Keratinocyte (primary cell): ENCODE measurements around the gene AP2A2. TPM values are rescaled to one million over a fixed set of nuclear protein-coding genes. Genes with fewer than 3 reads are reported as not detected.

ENCODE experiments used
- DNase-seq: peaks from one replicate; pipeline ENCODE4 v3.0.0-alpha.2; 2011; ENCODE audit warnings: low read depth, missing footprints, low spot score
- FAIRE-seq: peaks from 2 replicates; lab custom pipeline; 2011; peaks lifted over from hg19 to GRCh38; lab: Jason Lieb, UNC
- H2AFZ ChIP-seq: 2 replicates; pipeline ENCODE4 v1.6.0; 2012; ENCODE audit warnings: low read length, control low read depth, inconsistent platforms; ENCODE audit not compliant: control insufficient read depth
- H3K27ac ChIP-seq: 2 replicates; pipeline ENCODE4 v1.5.1; 2011; ENCODE audit warnings: low read length; ENCODE audit not compliant: control insufficient read depth, insufficient read depth
- H3K27me3 ChIP-seq: 3 replicates; pipeline ENCODE4 v1.6.0; 2011; ENCODE audit warnings: low read length; ENCODE audit not compliant: control insufficient read depth, insufficient read depth; ENCODE audit errors: extremely low read depth
- H3K36me3 ChIP-seq, 2 experiments: 2 replicates in 1 of 2; 3 replicates in 1 of 2; pipeline ENCODE4 v1.5.1; 2011; ENCODE audit warnings: low read length in 2 of 2, mild to moderate bottlenecking in 1 of 2; ENCODE audit not compliant: control insufficient read depth in 2 of 2, insufficient read depth in 2 of 2; ENCODE audit errors: extremely low read depth in 1 of 2
- H3K4me1 ChIP-seq: 3 replicates; pipeline ENCODE4 v1.5.1; 2011; ENCODE audit warnings: low read length; ENCODE audit not compliant: control insufficient read depth, insufficient read depth; ENCODE audit errors: extremely low read depth
- H3K4me2 ChIP-seq: 3 replicates; pipeline ENCODE4 v1.6.0; 2011; ENCODE audit warnings: low read depth, low read length; ENCODE audit not compliant: control insufficient read depth, insufficient read depth; ENCODE audit errors: extremely low read depth
- H3K4me3 ChIP-seq, 3 experiments: fragments of 200-600 bp in 1 of 3; sonication (generic) in 1 of 3; 2 replicates in 2 of 3; 3 replicates in 1 of 3; pipeline ENCODE4 v1.5.1; 2011 to 2016; ENCODE audit warnings: low read length in 3 of 3, mild to moderate bottlenecking in 3 of 3, control low read depth in 2 of 3, inconsistent platforms in 1 of 3, low read depth in 1 of 3, mixed read lengths in 1 of 3, mixed run types in 1 of 3, moderate library complexity in 1 of 3; ENCODE audit not compliant: control insufficient read depth in 2 of 3, insufficient read depth in 2 of 3; ENCODE audit errors: extremely low read depth in 1 of 3
- H3K79me2 ChIP-seq: 2 replicates; pipeline ENCODE4 v1.6.0; 2012; ENCODE audit warnings: low read length; ENCODE audit not compliant: control insufficient read depth, insufficient read depth
- H3K9ac ChIP-seq: 3 replicates; pipeline ENCODE4 v1.6.0; 2011; ENCODE audit warnings: low read length; ENCODE audit not compliant: control insufficient read depth, insufficient read depth; ENCODE audit errors: extremely low read depth
- H3K9me1 ChIP-seq: 3 replicates; pipeline ENCODE4 v1.6.0; 2011; ENCODE audit warnings: low read length; ENCODE audit not compliant: control insufficient read depth, insufficient read depth; ENCODE audit errors: extremely low read depth
- H3K9me3 ChIP-seq: 2 replicates; pipeline ENCODE4 v1.5.1; 2012; ENCODE audit warnings: low read depth, low read length; ENCODE audit not compliant: control insufficient read depth
- H4K20me1 ChIP-seq: 3 replicates; pipeline ENCODE4 v1.6.0; 2011; ENCODE audit warnings: low read length; ENCODE audit not compliant: control insufficient read depth, insufficient read depth; ENCODE audit errors: extremely low read depth
- EZH2 ChIP-seq: IDR thresholded peaks from one replicate; pipeline ENCODE4 v1.6.1; 2012; ENCODE audit warnings: inconsistent platforms, mild to moderate bottlenecking, low read length, moderate library complexity
- dilution Hi-C: fragments of 300-500 bp; cut with MboI; formaldehyde crosslinking; loops from one replicate; pipeline ENCODE4 v1.7.0; 2020; ENCODE audit warnings: low sequenced_read_pairs; ENCODE audit not compliant: extremely low pct_ligation_motif_present
- polyA plus RNA-seq, 5 experiments: library from polyadenylated mRNA; depleted of rRNA in 3 of 5; stranded (reverse) in 3 of 5; stranded (forward) in 1 of 5; unstranded in 1 of 5; fragments of >200 nt; gene quantifications; 1 replicate in 1 of 5; 2 replicates in 3 of 5; 3 replicates in 1 of 5; pipeline versions ENCODE4 v1.2.1 to v1.2.3, GENCODE V29; 2011 to 2012; ENCODE audit warnings: missing spikeins in 2 of 5, low read depth in 1 of 5, low replicate concordance in 1 of 5
- TF ChIP-seq, protein P1 (sequence below), 3 experiments: IDR thresholded peaks in 1 of 3; conservative IDR thresholded peaks in 1 of 3; optimal IDR thresholded peaks in 1 of 3; 2 replicates in 2 of 3; 3 replicates in 1 of 3; pipeline versions ENCODE3 to v1.5.1; 2011; ENCODE audit warnings: low read length in 3 of 3, mild to moderate bottlenecking in 3 of 3, moderate library complexity in 2 of 3, control low read depth in 1 of 3, inconsistent platforms in 1 of 3; ENCODE audit not compliant: insufficient read depth in 2 of 3; ENCODE audit errors: extremely low read depth in 1 of 3

The AP2A2 gene
- polyA plus RNA-seq, 1 donor (not counting 4 experiments of a cell fraction or from before 2014, with no cell fraction given): 47.8 TPM

- no peaks in the 10 kb centered on the region for H3K27me3 ChIP-seq
- peaks cover 28 to 37% of the 10 kb centered on the region in 2 experiments for H3K36me3 ChIP-seq
- peaks cover 2% of the 10 kb centered on the region for H4K20me1 ChIP-seq
- H3K4me1 ChIP-seq: no peaks in the 10 kb centered on the region
- no peaks in the 10 kb centered on the region for H3K9me3 ChIP-seq
- no peak overlapping the region for H3K9ac ChIP-seq
- H2AFZ ChIP-seq: no peak overlapping the region
- no peak for FAIRE-seq
- H3K79me2 ChIP-seq: peaks cover 3% of the 10 kb centered on the region
- H3K9me1 ChIP-seq: no peaks in the 10 kb centered on the region
- dilution Hi-C loops: no loop called here
- TF ChIP-seq, protein P1, sequence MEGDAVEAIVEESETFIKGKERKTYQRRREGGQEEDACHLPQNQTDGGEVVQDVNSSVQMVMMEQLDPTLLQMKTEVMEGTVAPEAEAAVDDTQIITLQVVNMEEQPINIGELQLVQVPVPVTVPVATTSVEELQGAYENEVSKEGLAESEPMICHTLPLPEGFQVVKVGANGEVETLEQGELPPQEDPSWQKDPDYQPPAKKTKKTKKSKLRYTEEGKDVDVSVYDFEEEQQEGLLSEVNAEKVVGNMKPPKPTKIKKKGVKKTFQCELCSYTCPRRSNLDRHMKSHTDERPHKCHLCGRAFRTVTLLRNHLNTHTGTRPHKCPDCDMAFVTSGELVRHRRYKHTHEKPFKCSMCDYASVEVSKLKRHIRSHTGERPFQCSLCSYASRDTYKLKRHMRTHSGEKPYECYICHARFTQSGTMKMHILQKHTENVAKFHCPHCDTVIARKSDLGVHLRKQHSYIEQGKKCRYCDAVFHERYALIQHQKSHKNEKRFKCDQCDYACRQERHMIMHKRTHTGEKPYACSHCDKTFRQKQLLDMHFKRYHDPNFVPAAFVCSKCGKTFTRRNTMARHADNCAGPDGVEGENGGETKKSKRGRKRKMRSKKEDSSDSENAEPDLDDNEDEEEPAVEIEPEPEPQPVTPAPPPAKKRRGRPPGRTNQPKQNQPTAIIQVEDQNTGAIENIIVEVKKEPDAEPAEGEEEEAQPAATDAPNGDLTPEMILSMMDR (optimal IDR thresholded peaks at IDR 0.05 in 1 of 3, IDR thresholded peaks at IDR 0.05 in 1 of 3, conservative IDR thresholded peaks at IDR 0.05 in 1 of 3; ENCODE audit: extremely low read depth in 1 of 3, insufficient read depth in 2 of 3, low read length in 3 of 3): no peak
- no peak for TF ChIP-seq EZH2
- DNase-seq: no peak
- no peak overlapping the region for H3K27ac ChIP-seq
- H3K4me3 ChIP-seq: no peak overlapping the region
- H3K4me2 ChIP-seq: no peak overlapping the region
Measured at GRCh38 chr11:981764-982163, 56.1 kb downstream of the AP2A2 start.

DNA sequence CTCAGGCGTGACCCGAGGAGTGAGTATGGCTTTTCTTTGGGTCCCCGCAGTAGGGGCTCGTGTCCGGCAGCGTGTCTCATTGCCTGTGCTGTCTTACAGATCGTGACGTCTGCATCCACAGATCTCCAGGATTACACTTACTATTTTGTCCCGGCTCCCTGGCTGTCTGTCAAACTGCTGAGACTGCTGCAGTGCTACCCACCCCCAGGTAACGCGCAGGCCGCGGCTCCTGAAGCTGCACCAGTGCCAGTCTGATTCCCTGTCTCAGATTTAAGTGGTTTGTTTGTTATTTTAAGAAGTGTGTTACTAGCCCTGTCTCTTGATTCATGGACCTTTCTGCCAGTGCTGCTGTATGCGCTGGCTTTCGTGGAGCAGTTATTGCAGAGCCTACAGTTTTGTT, 58.9 kb downstream of the AP2A2 start:
- Histone ChIP-seq H3K9me3 (no peaks in the 10 kb centered on the region), H3K27ac (no peak overlapping the region), H3K27me3 (no peaks in the 10 kb centered on the region), H3K9ac (no peak overlapping the region), H3K79me2 (no peaks in the 10 kb centered on the region), H3K4me3 (no peak overlapping the region), H3K4me1 (no peaks in the 10 kb centered on the region), H3K36me3 (peaks cover 19 to 29% of the 10 kb centered on the region in 2 experiments), H3K9me1 (no peaks in the 10 kb centered on the region), H4K20me1 (no peaks in the 10 kb centered on the region), H3K4me2 (no peak overlapping the region), H2AFZ (no peak overlapping the region)
- FAIRE-seq (no peak), DNase-seq (no peak)
- dilution Hi-C loops: no loop called here
- no peak for TF ChIP-seq EZH2
- TF ChIP-seq, protein P1 (optimal IDR thresholded peaks at IDR 0.05 in 1 of 3, IDR thresholded peaks at IDR 0.05 in 1 of 3, conservative IDR thresholded peaks at IDR 0.05 in 1 of 3; ENCODE audit: extremely low read depth in 1 of 3, insufficient read depth in 2 of 3, low read length in 3 of 3): no peak
